ENCODE measurements around the gene SEPTIN6.

The SEPTIN6 gene

DNA sequence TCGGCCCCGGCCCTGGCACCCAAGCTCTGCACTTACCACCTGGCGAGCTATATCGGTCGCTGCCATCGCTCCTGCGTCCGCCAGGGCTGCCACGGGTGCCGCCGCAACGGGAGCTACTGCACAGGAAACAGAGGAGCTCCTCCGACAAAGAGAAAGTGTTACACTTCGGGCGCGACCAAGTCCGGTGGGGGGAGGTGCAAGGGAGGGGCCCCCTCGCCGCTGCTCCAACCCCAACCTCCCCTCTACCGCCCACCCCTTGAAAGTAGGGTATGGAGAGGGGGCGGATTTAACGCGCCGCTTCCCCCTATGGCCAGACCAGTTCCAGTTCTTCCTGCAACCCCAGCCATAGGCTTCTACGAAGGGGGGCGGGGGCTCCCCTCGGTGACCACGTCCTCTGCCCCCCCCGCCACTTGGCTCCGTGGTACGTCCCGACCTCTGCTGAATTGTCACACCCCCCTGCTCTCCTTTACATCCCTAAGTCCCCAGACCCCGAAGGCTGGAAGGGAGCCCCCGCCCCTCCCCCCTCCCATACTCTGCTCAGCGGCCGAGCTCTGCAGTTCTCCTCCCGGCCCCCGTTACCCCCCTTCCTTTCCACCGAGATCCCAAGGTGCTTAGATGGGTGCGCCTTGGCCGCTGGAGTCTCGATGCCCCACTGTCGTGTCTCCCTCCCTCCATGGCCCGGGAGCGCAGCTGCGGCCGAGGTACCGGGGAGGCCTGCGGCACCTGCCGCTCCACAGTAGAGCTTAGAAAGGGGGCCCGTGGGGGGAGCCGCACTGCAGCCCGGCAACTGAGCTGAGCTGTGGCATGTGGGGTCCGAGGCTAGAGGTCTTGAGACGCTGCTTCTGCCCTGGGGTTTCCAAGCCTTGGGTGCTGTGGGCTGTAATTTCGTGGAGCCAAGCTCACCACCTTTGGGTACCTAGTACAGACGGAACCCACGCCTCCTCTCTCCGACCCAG lies at the start of gene SEPTIN6:
Gene SEPTIN6, minus strand, starts transcription at position 129 of the 956 bp plus-strand sequence. Its CDS starts 63 bp downstream, at position 66.
- DNase-seq (ENCODE audit: low read depth in 2 of 2), result peak; percentile 60

DNA sequence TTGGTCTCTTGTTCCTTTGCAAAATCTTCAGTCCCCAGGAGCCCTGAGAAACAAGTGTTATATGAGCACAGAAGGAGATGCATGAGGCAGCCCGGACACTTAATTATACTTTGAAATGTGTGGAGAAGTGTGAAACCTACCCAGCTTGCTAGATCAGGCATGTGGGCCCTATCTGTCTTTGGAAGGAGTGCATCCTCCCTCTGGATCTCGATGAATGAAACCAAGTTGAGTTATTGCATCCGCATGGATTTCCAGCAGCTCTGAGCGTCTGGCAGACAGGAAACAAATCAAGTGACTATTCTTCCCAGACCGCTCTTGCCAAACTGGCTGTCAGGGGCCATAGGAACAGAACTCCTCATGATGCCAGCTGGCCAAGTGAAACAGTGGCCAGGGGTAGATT lies 45.8 kb upstream of the SEPTIN6 start:
- no peak for DNase-seq (ENCODE audit: low read depth in 2 of 2)

DNA sequence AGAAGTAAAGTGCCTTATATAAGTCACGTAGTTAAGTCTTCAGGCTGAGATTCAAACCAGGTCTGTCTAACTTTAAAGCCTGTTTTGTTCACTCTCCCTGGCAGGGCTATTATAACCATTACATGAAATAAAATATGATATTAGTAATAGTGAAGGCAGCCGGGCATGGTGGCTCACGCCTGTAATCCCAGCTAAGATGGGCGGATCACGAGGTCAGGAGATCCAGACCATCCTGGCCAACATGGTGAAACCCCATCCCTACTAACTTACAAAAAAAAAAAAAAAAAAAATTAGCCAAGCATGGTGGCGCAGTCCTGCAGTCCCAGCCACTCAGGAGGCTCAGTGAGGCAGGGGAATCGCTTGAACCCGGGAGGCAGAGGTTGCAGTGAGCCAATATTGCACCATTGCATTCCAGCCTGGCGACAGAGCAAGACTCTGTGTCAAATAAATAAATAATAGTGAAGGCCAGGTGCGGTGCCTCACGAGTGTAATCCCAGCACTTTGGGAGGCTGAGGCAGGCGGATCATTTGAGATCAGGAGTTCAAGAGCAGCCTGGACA lies 43.3 kb upstream of the SEPTIN6 start:
- DNase-seq (ENCODE audit: low read depth in 2 of 2), result no peak

DNA sequence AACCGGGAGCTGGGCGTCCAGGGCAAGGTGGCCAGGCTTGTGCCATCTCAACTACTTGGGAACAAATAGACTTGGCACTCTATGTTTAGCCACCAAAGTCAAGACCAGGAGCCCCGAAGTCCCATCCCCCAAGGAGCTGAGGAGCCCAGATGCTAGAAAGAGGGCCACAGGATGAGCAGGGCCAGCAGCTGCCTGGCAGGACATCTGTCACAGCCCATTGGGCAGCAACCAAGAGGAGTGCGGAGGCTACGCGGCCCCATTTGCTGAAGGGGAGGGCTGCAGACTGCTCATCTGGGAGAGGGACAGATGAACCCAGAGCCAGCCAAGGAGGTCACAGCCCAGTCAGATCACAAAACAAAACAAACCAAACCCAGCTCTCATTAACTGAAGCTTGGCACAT lies 42.5 kb upstream of the SEPTIN6 start:
- no peak for DNase-seq (ENCODE audit: low read depth in 2 of 2)

DNA sequence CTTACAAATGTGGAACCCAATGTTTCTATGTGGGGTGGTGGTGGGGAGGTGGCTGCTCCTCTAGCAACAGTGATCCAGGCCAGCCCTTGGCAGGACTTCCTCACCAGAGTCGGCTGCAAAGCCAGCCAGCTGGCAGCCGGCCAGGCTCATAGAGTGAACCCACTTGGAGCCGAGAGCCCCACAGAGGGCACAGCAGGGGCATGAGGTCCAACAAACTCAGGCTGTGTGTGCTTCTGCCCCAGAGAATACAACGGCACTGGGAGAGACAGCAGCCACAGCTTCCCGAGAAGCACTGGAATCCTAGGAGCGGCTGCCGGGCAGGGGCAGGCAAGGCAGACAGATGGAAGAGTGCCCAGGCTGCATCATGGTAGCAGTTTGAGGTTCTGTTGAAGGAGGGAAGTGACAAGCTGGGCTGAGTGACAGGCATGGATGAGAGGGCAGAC lies 42.0 kb upstream of the SEPTIN6 start:
- no peak for DNase-seq (ENCODE audit: low read depth in 2 of 2)

DNA sequence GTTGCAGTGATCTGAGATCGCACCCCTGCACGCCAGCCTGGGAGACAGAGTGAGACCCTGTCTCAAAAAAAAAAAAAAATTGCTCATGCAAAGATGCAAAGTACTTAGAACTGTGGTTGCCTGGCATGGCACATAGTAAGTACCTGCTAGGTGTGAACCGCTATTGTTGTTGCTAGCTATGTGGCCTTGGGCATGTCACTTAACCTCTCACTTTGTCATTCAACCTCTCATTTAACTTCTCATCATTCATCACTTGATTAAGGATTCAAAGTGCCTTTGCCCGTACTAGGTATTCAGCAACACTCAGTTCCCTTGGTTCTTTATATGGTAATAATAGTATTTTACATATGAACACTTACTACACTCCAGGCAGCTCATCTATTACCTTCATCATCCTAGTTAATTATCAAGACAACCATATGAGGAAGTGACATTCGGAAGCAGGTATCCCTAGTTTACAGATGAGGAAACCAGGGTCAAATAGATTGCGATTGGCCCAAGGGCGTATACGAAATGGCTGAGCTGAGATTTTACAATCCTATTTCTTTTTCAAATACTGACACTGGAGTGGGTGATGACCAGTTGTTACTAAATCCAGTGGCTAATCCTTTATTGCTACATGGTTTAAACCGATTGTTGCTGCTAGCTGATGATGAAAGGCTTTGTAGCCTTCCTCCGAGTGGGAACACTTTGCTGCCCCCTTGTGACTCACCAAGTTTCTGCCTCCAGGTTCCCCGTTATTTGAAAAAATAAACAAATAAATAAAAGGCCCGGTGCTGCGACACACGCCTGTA lies 36.6 kb upstream of the SEPTIN6 start:
- peak; percentile 26 to 41 for DNase-seq (ENCODE audit: low read depth in 2 of 2)

DNA sequence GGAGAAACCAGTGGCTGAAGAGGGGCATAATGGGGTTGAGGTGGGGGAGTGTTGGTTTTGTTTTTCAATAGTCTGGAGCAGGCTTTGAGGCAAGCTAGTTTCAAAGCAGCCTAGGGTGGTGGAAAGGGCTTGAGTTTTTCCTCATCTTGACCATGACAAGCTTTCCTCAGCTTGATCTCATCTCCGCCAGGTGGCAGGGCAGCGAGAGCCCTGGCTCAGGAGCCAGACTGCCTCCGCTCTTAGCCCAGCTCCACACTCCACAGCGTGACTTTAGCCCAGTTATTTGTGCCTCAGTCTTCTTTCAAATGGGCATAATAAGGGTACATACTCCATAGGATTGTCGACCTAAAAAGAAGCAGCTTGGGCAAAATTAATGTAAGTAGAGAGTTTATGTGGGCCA lies 35.5 kb upstream of the SEPTIN6 start:
- no peak for DNase-seq (ENCODE audit: low read depth in 2 of 2)

DNA sequence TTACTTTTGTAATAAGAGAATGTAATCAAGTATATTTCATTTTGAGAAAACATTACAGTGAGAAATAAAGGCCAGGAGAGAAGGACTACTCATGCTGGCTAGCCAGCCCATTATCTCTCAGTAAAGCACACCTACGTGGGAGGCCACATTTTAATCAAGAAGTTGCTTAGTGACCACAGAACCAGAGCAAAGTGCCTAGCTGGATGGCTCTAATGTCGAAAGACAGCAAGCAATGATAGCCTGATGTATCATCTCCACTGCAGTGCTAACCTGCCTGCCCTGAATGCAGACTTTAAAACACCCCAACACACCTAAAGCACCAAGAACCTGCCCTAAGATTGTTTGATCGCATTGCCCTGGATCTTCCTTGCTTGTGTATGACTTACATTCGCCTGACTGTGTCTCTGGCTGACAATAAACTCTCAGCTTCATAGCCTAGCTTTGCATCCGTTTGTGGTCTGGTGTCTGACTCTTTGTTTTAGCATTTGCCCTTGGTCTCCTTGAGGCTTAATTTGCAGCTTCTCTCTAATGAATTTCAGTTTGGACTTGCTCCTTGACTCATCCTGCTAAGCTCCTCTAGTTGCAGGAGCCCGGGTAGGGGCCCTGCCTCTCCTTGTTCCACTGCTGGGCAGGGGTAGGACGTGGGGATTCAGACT lies 34.1 kb upstream of the SEPTIN6 start:
- no peak for DNase-seq (ENCODE audit: low read depth in 2 of 2)

DNA sequence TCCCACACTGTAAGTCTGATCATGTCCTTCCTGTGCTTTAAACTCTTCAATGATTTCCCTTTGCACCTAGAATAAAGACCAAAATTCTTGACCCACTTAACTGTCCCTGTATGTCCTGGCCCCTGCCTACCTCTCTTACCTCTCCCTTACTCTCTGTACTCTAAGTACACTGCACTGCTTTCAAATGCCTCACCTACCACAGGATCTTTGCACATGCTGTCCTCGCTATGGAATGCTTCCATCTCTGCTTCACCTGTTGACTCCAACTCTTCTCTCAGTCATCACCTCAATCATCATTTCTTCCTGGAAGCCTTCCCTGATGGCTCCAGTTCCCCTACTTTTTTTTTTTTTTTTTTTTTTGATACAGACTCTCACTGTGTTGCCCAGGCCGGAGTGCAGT lies 29.0 kb upstream of the SEPTIN6 start:
- DNase-seq (ENCODE audit: low read depth in 2 of 2), result no peak

DNA sequence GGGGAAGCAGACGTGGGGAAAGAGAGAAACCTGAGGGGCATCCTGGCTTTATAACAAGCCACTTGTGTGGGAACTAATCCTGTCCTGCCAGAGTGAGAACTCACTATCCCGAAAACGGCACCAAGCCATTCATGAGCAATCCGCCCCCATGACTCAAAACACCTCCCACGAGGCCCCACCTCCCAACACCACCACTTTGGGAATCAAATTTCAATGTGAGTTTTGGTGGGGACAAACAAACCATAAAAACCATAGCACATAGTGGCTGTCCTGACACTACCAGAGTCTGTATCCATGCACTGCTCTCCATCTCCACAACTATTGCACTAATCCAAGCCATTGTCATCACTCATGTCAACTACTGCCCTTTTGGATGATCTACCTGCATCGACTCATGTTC lies 28.5 kb upstream of the SEPTIN6 start:
- DNase-seq (ENCODE audit: low read depth in 2 of 2), result no peak

DNA sequence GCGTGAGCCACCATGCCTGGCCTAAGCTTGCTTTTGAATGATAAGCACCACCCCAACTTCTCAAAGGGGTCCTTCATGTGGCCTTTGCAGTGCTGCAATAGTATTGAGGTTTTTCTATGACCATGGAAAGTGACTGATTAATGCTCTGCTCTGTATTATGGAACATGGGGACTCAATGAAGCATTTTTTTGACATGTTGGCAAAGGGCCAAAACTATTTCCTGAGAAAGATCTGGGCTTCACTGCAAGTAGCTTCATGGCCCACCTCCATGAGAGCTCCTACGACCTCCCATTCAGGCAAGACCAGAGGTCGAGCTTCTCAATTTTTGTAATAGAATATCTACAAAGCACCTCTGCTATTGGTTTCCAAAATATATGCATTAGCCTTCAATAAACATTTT lies 16.7 kb upstream of the SEPTIN6 start:
- no peak for DNase-seq (ENCODE audit: low read depth in 2 of 2)

DNA sequence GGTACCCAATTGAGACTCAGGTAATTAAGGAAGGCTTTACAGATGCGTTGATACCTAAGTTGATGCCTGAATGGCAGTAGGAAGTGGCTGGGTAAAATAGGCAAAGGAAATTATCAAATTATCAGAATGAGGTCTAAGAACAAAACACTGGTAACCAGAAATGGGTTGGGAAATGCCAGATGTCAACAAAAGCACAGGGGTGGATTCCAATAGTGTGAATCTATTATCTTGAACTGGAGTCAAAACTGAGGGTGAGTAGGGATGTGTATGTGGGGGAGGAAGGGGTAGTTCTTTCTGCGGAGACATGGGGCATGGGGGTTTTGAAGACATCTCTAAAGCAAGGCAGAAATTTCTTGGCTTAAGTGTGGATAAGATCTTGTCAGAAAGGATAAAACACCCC lies 16.0 kb upstream of the SEPTIN6 start:
- DNase-seq (ENCODE audit: low read depth in 2 of 2), result no peak

DNA sequence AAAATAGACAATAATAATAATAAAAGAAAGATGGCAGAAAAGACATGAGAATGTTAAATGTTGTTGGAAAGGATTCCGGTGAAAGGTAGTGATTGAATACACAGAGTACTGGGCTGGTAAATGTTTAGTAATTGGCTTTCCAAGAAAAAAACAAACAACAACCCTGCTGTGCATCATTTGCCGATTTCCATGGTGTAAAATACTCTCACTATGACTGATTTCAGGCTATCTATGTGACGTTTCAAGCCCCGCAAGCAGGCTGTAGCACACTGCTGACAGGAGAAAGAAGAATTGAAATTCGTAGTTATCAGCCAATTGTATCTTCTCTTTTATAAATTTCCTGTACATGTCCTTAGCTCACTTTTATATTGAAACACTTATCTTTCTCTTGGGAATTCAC lies 13.6 kb upstream of the SEPTIN6 start:
- no peak for DNase-seq (ENCODE audit: low read depth in 2 of 2)

DNA sequence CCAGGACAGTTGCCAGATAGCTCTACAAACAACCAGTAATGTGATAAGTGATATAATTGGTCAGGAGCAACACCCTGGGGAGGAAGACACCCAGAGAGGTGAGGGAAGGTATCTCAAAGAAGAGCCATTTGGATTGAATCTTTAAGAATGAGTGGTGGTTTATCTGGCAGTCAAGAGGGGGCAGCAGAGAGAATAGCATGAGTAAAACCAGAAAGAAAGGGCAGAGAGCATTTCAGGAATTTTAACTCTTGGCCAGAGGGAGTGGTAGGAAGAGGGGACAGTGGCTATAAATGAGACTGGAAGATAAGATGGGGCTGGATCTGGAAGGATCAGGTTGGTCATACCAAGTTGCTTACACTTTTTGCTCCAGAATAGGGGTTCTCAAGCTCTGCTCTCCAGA lies 5.9 kb upstream of the SEPTIN6 start:
- no peak for DNase-seq (ENCODE audit: low read depth in 2 of 2)

DNA sequence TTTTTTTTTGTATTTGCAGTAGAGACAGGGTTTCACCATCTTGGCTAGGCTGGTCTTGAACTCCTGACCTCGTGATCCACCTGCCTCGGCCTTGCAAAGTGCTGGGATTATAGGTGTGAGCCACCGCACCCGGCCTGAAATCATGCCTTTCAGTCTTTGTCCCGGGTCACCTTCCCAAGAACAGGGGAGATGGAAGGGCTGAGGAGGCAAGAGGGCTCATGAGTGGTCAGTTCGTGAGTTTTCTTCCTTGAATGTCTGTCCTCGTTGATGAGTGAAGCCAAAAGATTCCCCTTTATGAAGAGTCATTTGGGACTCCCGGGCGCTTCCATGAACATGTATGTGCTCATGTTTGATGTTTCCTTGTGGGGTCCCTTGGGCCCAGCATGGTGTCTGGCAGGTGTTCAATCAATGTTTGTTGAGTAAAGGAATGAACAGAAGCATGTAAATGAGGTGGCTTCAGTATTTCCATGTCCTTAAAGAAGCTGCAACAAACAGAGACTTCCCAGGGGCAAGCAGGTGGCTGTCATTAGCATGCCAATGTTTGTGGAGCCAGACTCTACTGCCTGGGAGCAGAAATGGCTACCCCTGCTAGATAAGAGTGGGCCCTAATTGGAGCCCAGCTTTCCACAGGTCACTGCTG lies 3.4 kb upstream of the SEPTIN6 start:
- DNase-seq (ENCODE audit: low read depth in 2 of 2), result no peak

DNA sequence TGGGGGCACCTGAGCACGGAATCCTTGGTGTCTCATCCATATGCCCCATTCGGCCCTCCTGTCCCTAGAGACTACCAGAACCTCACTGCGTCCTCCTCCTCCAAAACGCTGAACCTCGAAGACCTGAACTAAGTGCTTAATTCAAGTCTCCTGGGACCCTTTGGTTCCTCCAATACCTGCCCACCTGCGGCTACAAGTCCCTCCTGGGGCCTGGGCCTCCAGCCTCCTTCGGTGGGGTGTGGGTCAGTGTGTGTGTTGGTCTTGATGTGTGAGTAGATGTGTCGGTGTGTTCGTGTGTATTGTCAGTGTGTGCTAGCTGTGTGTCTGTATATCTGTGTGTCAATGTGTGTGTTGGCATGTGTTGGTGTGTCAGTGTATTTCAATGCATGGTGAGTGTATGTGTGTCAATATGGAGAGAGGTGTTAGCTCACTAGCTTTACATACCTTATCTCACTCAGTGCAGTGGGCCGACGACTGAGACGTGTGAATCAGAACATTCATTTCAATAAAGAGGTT lies 2.6 kb upstream of the SEPTIN6 start:
- DNase-seq (ENCODE audit: low read depth in 2 of 2), result no peak

DNA sequence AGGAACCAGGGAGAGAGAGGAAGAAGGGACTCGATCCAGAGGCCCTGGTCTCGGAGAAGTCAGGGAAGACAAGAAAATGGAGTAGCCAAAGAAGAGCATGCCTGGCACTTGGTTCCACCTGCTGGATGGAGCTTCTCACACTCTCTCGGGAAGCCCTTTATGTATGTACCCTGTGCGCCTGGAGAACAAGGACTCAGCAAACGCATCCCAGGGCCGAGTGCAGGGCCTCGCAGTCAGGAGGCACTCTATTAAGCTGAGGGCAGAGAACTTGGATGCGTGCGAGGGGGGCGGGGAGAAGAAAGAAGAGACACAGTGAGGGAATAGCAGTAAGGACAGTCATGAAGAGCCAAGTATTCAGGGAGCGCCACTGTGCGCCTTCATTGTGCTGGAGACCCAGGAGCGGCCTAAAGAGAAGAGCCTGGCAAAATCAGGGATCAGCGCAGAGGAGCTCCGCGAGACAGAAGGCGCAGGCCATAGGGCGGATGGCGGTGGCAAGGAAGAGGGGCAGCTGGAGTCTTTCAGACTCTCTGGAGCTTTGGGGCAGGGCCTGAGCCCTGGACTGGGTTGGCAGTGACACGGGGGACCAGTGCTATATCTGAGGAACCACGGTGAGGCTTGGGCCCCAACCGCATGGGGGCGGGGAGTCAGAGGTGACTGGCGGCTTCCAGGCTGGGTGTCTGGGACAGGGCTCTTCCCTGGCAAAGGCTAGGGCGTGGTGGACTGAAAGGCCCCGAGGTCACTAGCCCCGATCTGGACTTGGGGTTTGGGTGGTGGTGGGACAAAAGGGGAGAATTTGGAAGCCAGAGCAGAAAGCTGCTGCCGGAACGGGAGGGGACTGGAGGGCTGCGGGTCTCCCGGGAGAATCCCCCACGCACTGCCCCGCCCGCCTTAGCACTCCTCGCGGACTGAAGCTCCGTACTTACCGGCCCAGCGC lies 1.9 kb upstream of the SEPTIN6 start:
- no peak for DNase-seq (ENCODE audit: low read depth in 2 of 2)

DNA sequence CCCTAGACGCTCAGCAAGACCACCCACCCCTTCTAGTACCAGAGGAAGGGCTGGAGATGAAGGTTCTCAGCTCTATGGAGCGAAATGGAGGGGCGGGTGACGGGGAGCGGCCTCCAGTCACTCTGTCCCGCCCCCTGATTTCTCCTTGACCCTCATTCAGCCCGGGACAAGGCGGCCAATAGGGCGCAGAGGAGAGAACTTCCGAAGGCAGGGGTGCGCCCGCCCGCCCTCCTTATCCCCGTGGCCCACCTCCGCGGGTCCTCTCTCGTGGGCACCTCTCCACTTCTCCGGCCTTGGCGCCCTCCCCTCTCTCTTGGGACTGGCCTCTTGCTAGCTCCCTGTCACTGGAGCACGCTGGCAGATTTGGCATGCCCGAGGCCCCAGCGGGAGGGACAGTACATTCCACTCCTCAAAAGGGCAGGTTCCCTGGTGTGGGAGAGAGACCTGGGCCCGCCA lies 1.1 kb upstream of the SEPTIN6 start:
- DNase-seq (ENCODE audit: low read depth in 2 of 2), result no peak

DNA sequence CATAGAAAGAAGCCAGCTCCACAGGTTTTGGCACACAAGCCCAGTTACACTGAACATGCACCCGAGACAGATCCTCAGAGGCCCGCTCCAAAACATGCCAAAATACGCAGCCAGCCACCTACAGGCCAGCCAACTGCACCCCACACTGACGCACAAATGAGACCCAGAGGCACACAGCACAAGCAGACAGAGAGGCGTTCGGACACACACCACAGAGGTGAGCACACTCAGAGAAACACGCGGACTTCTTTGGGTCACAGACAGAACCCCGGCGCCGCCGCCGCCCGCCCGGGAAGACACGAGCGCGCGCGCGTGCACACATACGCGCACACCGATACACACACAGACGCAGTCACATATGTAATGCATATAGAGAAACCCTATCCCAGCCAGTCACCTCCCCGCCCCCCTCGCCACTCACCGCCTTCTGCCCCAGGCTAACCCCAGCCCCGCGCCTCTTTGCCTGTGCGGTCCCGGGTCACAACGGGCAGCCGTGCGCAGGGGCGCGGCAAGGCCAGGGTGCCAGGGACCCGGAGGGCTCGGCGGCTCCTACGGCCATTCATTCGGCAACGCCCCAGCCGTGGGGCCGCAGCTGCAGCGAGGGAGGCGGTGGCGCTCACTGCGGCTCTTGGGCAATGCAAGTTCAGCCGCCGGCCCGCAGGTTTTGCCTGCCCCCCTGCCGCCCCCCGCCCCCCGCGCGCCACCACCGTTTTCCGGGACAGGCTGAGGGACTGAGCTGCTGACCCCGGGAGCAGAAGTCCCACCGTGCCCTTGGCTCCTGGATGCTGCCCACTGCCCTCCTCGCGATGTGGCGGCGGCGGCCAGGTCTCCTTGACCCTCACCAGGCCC lies 553 bp downstream of the SEPTIN6 start:
- no peak for DNase-seq (ENCODE audit: low read depth in 2 of 2)
